Glutamatergic neuron (in vitro differentiated cells): Measurements from ENCODE around the gene LHX3. TPM values are rescaled to one million over a fixed set of nuclear protein-coding genes. Genes with fewer than 3 reads are reported as not detected.
A peak's percentile ranks its signal among the peaks of the same experiment; 100 is the strongest.

Experiments
- DNase-seq: peaks from one replicate; pipeline ENCODE4 v3.0.0; 2022
- H3K27ac Mint-ChIP-seq: one replicate; pipeline ENCODE4 v1.8.0; 2020; ENCODE audit warnings: mild to moderate bottlenecking, mixed read lengths, inconsistent platforms; ENCODE audit not compliant: unreplicated experiment
- H3K27me3 Mint-ChIP-seq: one replicate; pipeline ENCODE4 v1.8.0; 2020; ENCODE audit warnings: mild to moderate bottlenecking, moderate library complexity, mixed read lengths, inconsistent platforms; ENCODE audit not compliant: unreplicated experiment
- H3K36me3 Mint-ChIP-seq: one replicate; pipeline ENCODE4 v1.8.0; 2020; ENCODE audit warnings: mild to moderate bottlenecking, mixed read lengths, inconsistent platforms; ENCODE audit not compliant: unreplicated experiment
- H3K4me1 Mint-ChIP-seq: one replicate; pipeline ENCODE4 v1.8.0; 2020; ENCODE audit warnings: mild to moderate bottlenecking, low read depth, mixed read lengths, inconsistent platforms; ENCODE audit not compliant: unreplicated experiment
- H3K4me3 Mint-ChIP-seq: one replicate; pipeline ENCODE4 v1.8.0; 2020; ENCODE audit warnings: mild to moderate bottlenecking, mixed read lengths, inconsistent platforms; ENCODE audit not compliant: unreplicated experiment
- H3K9me3 Mint-ChIP-seq: one replicate; pipeline ENCODE4 v1.8.0; 2020; ENCODE audit warnings: mild to moderate bottlenecking, moderate library complexity, mixed read lengths, inconsistent platforms; ENCODE audit not compliant: unreplicated experiment
- total RNA-seq: library from RNA; stranded (reverse); fragmentation: NEBNext Ultra II Directional; extraction: Animal tissue kit (Norgen Biotek cat#: 25700); gene quantifications from one replicate; pipeline ENCODE4 v1.2.1, GENCODE V29; 2021; ENCODE audit not compliant: unreplicated experiment
- TF ChIP-seq, protein P1 (sequence below): fragments of 200-600 bp; sonication (generic); IDR thresholded peaks from one replicate; pipeline ENCODE4 v1.5.0; 2021; ENCODE audit not compliant: partially characterized antibody, unreplicated experiment

Gene LHX3
- total RNA-seq, 1 donor from 2014 or later: 0.81 TPM

DNA sequence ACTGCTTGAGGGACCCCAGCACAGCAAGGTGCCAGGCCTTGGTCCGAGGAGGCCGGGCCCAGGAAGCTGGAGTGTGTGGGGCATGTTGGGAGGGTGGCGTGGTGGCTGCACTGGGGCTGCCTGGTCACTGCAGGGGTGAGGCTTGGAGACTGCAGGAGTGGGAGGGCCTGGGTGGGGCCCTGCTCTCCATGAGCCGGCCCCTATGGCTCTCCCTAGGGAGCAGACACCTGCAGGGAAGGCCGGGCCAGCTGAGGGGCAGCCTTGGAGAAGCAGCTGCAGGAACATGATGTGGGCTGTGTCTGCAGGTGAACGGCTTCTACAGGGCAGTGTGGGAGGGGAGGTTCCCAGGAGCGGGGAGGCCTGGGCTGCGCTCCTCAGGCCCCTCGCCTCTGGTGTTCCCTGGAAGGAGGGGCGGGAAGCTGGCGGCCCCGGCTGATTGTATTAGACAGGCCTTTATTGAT, 44.5 kb downstream of the LHX3 start:
- H3K27me3 Mint-ChIP-seq: peaks cover 6% of the 10 kb centered on the region
- H3K27ac Mint-ChIP-seq: no peak overlapping the region
- H3K36me3 Mint-ChIP-seq: peaks cover 5% of the 10 kb centered on the region
- TF ChIP-seq, protein P1, sequence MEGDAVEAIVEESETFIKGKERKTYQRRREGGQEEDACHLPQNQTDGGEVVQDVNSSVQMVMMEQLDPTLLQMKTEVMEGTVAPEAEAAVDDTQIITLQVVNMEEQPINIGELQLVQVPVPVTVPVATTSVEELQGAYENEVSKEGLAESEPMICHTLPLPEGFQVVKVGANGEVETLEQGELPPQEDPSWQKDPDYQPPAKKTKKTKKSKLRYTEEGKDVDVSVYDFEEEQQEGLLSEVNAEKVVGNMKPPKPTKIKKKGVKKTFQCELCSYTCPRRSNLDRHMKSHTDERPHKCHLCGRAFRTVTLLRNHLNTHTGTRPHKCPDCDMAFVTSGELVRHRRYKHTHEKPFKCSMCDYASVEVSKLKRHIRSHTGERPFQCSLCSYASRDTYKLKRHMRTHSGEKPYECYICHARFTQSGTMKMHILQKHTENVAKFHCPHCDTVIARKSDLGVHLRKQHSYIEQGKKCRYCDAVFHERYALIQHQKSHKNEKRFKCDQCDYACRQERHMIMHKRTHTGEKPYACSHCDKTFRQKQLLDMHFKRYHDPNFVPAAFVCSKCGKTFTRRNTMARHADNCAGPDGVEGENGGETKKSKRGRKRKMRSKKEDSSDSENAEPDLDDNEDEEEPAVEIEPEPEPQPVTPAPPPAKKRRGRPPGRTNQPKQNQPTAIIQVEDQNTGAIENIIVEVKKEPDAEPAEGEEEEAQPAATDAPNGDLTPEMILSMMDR: no peak
- peak; percentile 70 for DNase-seq
- H3K9me3 Mint-ChIP-seq: peaks cover 11% of the 10 kb centered on the region
- H3K4me3 Mint-ChIP-seq: no peak overlapping the region
- peaks cover 5% of the 10 kb centered on the region for H3K4me1 Mint-ChIP-seq

DNA sequence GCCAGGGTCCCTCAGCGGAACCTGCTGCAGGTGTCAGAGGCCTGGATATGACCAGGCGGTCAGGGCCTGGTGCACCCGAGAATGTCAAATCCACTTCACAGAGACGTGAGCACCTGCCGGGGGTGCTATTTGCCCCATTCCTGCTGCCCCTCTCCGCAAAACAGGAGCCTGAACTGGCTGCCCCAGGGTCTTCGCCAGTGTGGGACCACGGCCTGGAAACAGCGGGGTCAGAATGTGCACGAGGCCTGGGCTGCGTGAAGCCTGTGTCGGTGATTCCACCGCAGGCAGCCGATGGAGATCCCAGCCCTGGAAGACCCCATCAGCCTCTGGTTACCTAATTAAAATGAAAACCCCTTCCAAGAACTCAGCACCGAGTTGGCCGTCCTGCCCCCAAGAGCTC, 45.1 kb downstream of the LHX3 start:
- Mint-ChIP-seq H3K27ac (no peak overlapping the region), H3K4me1 (peaks cover 5% of the 10 kb centered on the region), H3K9me3 (peaks cover 15% of the 10 kb centered on the region), H3K4me3 (no peak overlapping the region), H3K27me3 (peaks cover 11% of the 10 kb centered on the region), H3K36me3 (peaks cover 2% of the 10 kb centered on the region)
- no peak for DNase-seq
- TF ChIP-seq, protein P1: no peak

DNA sequence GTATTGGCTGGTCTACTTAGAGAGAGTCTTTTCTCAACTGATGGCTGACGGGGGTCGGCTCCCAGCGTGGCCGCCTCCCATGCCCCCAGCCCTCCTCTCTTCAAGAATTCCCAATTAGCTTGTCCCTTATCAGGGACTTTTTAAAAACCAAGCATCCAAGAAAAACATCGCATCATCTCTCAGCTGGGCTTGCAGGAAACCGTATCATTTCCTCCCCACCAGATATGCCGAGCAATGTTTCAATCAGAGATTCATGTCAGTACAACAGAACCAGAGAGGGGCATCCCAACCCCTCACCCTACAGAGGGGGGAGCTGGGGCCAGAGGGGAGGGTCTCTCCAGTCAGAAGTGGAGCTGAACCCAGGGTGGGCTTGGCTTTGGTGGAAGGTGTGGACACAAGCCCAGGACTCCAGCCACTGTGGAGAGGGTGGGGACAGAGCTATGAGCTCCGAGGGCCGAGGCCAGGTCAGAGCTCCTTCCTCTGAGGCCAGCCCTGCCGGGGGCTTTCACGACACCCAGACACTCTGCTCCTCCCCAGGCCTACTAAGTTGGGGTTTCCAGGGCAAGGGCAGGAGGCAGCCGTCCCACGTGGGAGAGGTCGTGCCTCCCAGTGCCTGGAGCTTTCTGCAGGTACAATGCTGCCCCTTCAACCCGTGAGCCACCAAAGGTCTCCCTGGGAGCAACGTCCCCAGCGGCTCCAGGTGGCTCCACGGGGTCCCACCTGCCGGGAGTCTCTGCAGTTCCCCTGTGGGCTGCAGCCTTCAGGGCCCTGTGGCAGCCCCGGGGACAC, 47.3 kb downstream of the LHX3 start:
- H3K36me3 Mint-ChIP-seq: no peaks in the 10 kb centered on the region
- H3K27me3 Mint-ChIP-seq: peaks cover 10% of the 10 kb centered on the region
- DNase-seq: no peak
- H3K27ac Mint-ChIP-seq: no peak overlapping the region
- TF ChIP-seq, protein P1: no peak
- H3K4me1 Mint-ChIP-seq: peaks cover 5% of the 10 kb centered on the region
- H3K4me3 Mint-ChIP-seq: no peak overlapping the region
- peaks cover 13% of the 10 kb centered on the region for H3K9me3 Mint-ChIP-seq

DNA sequence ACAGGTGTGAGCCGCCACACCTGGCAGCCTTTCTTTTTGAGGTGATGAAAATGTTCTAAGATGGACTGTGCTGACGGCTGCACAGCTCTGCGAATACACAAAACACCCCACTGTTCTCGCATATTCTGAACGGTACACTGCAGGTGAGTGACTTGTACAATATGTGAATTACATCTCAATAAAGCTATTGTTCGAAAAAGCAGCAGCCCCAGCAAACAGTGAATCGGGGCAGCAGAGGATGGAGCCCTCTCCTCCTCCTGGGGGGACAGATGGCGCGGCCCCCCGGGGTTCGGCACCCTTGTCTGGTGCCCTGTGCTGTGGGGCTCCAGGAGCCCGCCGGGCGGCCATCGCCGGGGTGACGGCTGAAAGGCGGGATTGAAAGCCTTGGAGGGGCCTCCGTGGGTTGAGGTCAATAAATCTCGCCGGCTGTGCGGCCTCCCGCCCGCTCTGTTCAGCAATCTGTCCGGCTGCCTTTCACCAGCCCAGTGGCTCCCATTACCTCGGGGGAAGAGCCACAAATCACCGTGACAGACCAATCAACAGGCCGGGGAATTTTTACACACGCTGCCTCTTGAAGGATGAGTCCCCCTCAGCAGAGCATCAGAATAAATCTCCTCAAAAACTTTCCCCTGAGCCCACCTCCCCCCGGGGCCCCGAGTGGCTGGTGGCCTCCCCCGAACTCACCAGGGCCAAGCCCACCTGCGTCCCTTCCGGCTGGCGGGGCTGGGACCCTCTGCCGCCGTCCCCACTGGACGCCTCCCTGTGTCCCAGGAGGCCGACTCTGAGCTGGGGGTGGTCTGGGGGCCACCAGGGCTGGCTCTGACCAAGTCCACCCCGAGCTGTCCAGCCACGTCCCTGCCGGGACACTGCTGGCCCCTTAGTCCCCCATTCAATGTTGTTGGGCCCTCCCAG, 48.5 kb downstream of the LHX3 start:
- no peak for DNase-seq
- no peak overlapping the region for H3K4me3 Mint-ChIP-seq
- H3K4me1 Mint-ChIP-seq: peaks cover 14% of the 10 kb centered on the region
- no peaks in the 10 kb centered on the region for H3K36me3 Mint-ChIP-seq
- TF ChIP-seq, protein P1: no peak
- H3K9me3 Mint-ChIP-seq: peaks cover 12% of the 10 kb centered on the region
- no peak overlapping the region for H3K27ac Mint-ChIP-seq
- peaks cover 16% of the 10 kb centered on the region for H3K27me3 Mint-ChIP-seq
